NCI-H128 (cell line): ENCODE data around the gene LRRC8D.

Source experiments
- DNase-seq: peaks from one replicate; lab custom pipeline; 2025; ENCODE audit not compliant: unreplicated experiment; lab: John Stamatoyannopoulos, UW

The LRRC8D gene

GRCh38 chr1:89890085-89890752 lies 69.4 kb downstream of the LRRC8D start:
- DNase-seq = no peak

DNA sequence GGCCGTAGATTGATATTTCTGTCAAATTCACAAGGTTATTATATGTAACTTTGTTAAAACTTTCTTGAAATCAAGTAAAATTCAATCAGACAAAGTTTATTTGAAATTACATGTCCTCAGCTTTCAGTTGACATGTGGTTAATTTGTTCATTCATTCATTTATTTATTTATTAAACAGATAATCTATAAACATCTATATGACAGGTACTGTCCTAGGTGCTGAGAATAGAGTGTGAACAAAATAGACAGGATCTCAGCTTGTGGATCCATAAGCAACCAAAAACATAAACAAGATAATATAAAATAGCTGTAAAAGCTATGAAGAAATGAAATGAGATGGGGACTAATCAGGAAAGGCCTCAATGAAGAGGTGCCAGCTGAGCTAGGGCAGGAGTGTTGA lies 72.0 kb downstream of the LRRC8D start:
- DNase-seq = no peak

- DNase-seq = no peak
Measured at GRCh38 chr1:89894210-89895201, 73.7 kb downstream of the LRRC8D start.

DNA sequence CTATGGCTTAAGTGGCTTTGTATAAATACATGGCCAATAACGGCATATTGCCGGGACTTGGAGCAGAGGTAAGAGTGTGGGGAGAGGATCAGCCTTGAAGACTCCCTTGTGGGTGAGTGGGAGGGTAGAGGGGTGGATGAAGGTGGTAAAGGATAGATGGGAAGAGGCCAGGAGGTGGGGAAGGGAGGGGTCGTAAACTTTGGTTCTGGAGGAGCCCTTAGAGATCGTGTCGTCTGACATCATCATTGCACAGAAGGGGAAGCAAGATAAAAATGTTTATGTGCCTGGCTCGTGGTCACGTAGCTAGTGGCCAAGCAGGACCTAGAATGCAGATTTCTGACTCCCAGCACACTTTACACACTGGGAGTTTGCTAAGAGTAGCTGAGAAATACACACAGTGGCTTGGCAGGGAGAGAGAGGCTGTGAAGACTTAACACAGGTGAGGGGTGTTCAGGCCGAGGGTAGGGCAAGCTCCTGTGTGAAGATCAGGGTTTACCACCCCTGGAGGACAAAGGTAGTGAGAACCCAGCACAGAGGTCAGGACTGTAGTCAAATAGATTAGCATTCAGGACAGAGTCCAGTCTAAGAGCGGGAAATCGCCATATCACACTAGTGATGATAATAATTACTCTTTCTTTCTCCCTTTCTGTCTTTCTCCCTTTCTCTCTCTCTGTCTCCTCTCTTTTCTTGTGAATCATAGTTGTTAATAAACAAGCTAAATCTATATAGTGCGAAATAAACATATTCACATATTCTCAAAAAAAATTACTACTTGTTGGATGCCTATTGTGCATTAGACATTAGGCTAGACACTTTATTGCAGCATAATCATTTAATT lies 75.5 kb downstream of the LRRC8D start:
- DNase-seq = no peak

DNA sequence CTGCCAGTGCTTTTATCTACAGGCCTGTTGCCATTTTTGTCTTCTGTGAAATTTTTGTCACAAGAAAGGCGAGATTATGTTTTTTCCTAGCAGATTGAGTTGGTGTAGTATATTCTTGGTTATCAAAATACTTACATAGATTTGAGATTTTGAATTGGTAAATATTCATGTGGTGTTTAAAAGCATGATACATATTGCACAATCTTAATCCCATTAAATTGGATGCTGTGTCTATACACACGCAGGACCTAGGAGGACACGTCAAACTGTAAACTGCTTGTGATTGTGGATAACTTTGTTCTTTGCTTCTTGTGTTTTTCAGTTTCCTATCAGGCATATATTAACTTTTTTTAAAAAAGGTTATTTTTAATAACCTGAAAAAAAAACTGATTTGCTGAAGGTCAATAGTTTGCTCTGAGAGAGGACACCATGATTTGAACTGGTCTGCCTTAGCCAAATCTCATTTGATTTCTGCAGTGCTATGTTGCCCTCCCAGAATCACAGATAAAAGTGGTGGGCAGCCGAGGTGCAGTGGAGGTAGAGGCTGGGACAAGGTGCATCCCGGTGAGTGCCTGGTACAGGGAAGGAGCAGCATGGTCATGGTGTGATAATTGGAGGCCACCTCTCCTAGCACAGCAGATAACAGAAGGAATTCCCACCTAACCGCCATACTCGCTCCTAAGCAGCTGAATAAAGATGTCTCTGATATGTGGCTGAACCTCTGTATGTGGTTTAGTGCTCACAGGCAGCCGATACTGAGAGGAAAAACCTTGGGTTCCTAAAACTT lies 76.7 kb downstream of the LRRC8D start:
- DNase-seq = no peak

GRCh38 chr1:89898150-89898549 lies 77.3 kb downstream of the LRRC8D start:
- DNase-seq = no peak

DNA sequence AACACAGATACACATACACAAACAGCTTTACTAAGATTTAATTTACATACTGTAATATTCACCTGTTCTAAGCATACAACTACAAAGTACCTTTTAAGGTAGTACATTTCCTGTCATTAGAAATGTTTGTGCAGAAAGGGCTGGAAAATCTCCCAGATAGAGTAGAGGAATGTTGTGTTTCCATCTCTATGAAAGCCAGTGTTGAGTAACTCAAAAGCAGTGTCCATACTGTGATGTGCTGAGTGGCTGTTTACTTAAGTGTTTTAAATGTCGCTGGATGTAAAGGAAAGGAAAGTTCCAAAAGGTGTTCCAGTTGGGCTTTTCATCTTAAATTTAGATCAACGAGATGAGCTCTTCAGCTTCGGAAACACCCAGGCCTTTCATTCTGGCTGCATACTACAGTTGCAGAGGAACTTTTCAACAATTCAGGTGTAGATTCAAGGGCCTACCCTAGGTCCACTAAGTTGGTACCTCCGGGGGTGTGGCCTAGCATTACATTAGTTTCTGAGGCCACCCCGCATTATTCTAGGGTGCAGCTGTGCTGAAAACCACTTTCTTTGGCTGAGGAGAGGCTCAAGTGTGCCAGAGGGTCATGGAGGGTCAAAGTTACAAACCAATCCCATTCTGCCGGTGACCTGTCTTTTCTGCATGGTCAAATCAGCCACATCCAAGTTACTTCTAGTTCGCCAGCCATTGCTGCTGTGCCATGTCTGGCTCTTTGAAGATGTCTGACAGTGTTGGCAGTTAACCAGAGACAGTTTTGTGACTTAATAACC lies 78.1 kb downstream of the LRRC8D start:
- DNase-seq = no peak

DNA sequence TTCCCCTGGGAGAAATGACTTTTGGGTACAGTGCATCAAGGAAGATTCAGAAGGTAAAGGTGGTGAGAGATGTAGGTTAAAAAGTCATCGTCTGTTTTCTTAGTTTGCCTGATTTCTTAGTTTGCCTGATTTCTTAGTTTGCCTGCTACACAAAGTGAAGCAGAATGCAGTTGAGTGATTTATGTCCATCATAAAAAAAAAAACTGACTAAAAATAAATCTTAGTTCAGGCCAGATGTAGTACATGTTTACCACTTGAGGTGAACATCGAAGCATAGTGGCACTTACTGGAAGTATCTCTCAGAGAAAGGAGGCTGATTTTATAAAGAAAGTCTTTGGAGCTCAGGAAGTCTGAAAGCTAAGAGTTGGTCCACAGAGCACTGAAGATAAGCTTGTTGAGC lies 79.5 kb downstream of the LRRC8D start:
- DNase-seq = no peak

GRCh38 chr1:89900791-89901708 lies 80.2 kb downstream of the LRRC8D start:
- DNase-seq = no peak

DNA sequence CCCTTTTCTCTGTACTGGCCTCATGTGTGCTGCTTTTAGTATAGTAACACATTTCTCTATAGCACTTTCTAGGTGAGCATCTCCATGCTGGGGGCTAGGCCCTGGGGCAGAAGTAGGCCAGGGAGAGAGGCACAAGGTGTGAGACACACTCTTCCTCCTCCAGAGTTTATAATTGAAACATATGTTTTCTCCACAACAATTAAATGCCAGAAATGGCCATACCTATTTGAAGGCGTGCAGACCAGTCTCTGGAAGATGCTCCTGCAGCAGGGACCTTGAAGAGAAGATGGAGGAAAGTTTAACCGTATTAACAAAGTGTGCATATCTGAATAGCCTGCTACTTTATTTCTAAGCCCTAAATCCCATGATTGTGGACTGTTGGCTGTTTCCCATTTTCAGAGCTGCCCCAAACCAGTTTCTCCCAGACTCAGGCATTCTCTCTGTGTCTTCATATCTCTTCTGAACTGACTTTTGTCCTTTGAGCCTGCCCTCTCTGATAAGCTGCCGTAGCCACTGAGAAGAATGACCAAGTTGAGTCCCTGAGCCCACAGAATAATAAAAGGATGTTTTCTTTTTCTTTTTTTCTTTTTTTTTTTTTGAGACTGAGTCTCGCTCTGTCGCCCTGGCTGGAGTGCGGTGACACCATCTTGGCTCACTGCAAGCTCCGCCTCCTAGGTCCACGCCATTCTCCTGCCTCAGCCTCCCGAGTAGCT lies 81.3 kb downstream of the LRRC8D start:
- DNase-seq = no peak

- no peak for DNase-seq
Measured at GRCh38 chr1:89903550-89903949, 82.7 kb downstream of the LRRC8D start.

DNA sequence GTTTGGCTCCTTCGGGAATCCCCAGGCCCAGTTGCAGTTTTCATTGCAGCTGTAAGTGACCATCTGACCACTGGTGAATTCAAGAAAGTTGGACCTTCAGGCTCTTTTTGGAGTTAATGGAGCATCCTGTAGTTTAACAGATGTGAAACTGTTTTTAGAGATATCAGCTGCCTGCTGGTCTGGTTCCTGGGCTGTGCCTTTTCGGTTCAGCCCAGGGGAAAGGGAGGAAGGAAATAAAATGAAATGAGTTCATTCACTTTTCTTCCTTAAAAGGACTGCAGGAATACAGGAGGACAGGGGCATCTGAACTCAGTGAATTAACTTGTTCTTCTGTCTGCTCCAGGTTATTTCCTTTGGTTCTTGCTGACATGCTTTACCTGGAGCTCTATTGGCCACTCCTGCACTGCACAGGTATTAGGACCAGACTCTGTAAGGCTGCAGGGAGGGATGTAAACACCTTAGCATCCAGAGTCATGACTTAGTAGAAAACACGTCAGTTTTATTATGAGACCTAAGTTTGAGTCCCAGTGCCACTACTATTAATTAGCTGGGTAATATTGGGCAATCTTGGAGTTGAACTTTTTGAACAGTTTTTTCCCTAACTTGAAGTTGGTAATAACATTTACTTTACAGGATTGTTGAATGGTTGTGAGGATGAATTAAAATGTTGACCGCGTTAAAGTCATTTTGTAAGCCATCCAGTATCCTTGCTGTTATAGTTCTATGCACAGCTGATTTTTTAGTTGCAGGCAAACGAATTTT lies 83.6 kb downstream of the LRRC8D start:
- DNase-seq = no peak

- no peak for DNase-seq
Measured at GRCh38 chr1:89905395-89906058, 84.7 kb downstream of the LRRC8D start.

- no peak for DNase-seq
Measured at GRCh38 chr1:89906088-89906487, 85.3 kb downstream of the LRRC8D start.

- no peak for DNase-seq
Measured at GRCh38 chr1:89907727-89908212, 86.9 kb downstream of the LRRC8D start.

- no peak for DNase-seq
Measured at GRCh38 chr1:89908273-89908671, 87.4 kb downstream of the LRRC8D start.
